DND-41 (cell line): ENCODE results near the gene DTNBP1.

Experiments used
- EZH2 ChIP-seq: IDR thresholded peaks from 3 replicates; pipeline ENCODE4 v1.6.1; 2012; ENCODE audit warnings: borderline replicate concordance, low read depth, mild to moderate bottlenecking, moderate library complexity, low read length, inconsistent platforms; ENCODE audit not compliant: severe bottlenecking
- TF ChIP-seq, protein P1 (sequence below): IDR thresholded peaks from 2 replicates; pipeline ENCODE4 v1.5.1; 2012; ENCODE audit warnings: borderline replicate concordance, low read length, moderate library complexity, mild to moderate bottlenecking; ENCODE audit not compliant: poor library complexity, severe bottlenecking; ENCODE audit errors: extremely low read depth

DNA sequence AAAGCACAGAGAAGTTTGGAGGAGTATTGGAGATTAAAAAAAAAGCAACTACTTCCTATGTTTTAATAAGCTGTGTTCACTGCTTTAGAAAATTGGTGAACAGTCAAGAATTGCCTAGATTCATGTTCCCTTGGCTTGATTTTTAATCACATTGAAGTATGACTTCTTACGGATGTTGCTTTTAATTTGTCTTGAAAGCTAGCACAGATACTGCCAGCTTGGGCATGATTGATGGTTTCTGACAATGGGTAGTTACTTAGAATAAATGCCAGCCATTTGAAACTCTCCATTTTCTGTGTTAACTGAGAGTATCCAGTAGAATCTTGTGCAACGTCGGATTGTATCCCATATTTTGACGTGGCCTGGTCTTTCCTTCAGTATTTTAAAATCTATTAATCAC, 178.0 kb downstream of the DTNBP1 start:
- TF ChIP-seq, protein P1, sequence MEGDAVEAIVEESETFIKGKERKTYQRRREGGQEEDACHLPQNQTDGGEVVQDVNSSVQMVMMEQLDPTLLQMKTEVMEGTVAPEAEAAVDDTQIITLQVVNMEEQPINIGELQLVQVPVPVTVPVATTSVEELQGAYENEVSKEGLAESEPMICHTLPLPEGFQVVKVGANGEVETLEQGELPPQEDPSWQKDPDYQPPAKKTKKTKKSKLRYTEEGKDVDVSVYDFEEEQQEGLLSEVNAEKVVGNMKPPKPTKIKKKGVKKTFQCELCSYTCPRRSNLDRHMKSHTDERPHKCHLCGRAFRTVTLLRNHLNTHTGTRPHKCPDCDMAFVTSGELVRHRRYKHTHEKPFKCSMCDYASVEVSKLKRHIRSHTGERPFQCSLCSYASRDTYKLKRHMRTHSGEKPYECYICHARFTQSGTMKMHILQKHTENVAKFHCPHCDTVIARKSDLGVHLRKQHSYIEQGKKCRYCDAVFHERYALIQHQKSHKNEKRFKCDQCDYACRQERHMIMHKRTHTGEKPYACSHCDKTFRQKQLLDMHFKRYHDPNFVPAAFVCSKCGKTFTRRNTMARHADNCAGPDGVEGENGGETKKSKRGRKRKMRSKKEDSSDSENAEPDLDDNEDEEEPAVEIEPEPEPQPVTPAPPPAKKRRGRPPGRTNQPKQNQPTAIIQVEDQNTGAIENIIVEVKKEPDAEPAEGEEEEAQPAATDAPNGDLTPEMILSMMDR, result no peak
- TF ChIP-seq EZH2, result no peak
